Cardiac septum (tissue), 1 donor: Measurements from ENCODE around the gene NELFB. TPM values are rescaled to one million over a fixed set of nuclear protein-coding genes. Genes with fewer than 3 reads are reported as not detected.

Experiments used
- DNase-seq: peaks from one replicate; pipeline ENCODE4 v3.0.0-alpha.2; 2020; ENCODE audit warnings: low spot score
- intact Hi-C: fragments of 100-400 bp; cut with DNase I; formaldehyde crosslinking; loops from one replicate; pipeline ENCODE4 v1.14.0; 2022
- total RNA-seq: library from RNA; stranded (reverse); fragmentation: NEBNext Ultra II Directional; extraction: Animal tissue kit (Norgen Biotek cat#: 25700); gene quantifications from one replicate; pipeline ENCODE4 v1.2.1, GENCODE V29; 2021
- donor health status: DM: no; HTN: no; CAD: no.

The NELFB gene
- total RNA-seq, 1 donor from 2014 or later = 37.2 TPM

- intact Hi-C loops = no loop called here
- no peak for DNase-seq
These were observed 62.8 kb downstream of the NELFB start for GRCh38 chr9:137317718-137318511.

- no peak for DNase-seq
- intact Hi-C loops = no loop called here
These were observed 63.5 kb downstream of the NELFB start for GRCh38 chr9:137318602-137319001.

GRCh38 chr9:137319011-137319738, 64.0 kb downstream of the NELFB start:
- DNase-seq = no peak
- intact Hi-C loops = no loop called here

DNA sequence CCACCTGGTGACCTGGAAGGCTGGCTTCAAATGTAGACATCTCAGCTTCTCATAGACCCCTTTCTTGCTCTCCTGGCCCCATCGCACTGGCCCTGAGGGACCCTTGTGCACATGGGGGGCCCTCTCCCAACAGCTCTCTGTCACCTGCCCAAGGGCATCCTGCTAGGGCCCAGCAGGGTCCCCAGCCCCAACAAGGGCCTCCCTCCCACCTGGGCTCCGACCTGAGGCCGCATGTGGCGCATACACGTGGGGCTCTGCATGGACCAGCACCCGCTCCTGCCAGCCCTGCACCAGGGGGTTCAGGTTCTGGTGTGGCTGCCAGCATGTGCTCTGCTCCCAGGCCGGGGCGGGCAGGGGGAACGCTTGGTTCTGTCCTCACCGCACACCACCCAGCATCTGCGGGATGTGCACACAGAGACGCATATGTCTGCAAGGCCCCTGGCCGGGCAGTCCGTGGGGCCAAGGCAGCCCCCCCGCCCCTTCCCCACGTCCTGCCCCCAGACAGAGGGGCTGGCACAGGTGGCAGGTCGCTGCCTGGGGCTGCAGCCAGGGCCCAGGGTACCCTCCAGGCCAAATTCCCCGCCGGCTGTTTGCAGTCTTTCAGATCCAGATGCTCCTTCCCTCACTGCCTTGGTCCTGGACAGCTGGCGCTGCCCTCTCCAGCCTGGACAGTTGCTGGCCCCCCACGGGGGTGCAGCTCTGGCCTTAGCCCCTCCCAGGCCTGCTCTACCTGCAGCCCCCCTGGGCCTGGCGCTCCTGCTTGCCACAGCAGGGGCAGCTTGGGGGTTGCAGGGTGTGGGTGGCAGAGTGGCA, 64.8 kb downstream of the NELFB start:
- intact Hi-C loops = no loop called here
- DNase-seq = no peak

GRCh38 chr9:137320555-137321384, 65.6 kb downstream of the NELFB start:
- intact Hi-C loops = no loop called here
- no peak for DNase-seq

DNA sequence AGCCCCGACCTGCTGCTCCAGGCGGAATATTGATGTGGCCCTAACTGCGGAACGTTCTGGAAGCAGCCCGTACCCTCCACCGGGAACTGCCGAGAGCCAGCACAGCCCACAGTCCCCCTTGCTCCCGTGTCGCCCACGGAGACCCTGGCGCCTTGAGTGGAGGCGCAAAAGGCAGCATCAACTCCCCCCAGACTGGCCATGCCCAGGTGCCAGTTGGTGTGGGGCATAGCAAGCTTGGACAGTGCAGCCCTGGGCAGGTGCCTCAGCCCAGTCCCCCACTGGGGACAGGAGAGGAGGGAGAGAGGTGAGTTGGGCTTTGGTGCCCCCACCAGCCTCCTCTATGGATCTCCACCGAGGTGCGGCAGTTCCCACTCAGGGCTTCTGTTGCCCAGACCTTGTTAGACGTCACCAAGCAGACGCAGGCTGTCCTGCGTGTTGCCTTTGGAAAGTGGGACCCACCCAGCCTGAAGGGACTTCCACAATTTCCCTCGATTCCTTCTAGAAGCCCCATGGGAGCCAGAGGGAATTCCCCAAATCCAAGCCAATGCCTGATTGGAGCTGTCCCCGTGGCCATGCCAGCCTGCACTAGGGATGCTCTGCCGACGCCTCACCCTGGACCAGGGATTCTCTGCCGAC, 66.7 kb downstream of the NELFB start:
- DNase-seq = no peak
- intact Hi-C loops = no loop called here

Other genes starting within 250 kb of the NELFB start
- 41.5 TPM for gene ABCA2, start 227.1 kb upstream of the NELFB start, total RNA-seq
- gene FUT7, start 223.2 kb upstream of the NELFB start, total RNA-seq = 0.22 TPM
- gene NPDC1, start 209.2 kb upstream of the NELFB start, total RNA-seq = 96.4 TPM
- 0.92 TPM for gene ENTPD2, start 201.3 kb upstream of the NELFB start, total RNA-seq
- 0.11 TPM for gene SAPCD2, start 184.8 kb upstream of the NELFB start, total RNA-seq
- 6.5 TPM for gene UAP1L1, start 177.8 kb upstream of the NELFB start, total RNA-seq
- gene MAN1B1, start 168.3 kb upstream of the NELFB start, total RNA-seq = 27.2 TPM
- 150 TPM for gene DPP7, start 140.6 kb upstream of the NELFB start, total RNA-seq
- gene GRIN1, start 116.2 kb upstream of the NELFB start, total RNA-seq = not detected
- gene LRRC26, start 85.3 kb upstream of the NELFB start, total RNA-seq = not detected
- not detected for gene TMEM210, start 83.3 kb upstream of the NELFB start, total RNA-seq
- 32.5 TPM for gene ANAPC2, start 66.8 kb upstream of the NELFB start, total RNA-seq
- 59.5 TPM for gene SSNA1, start 66.7 kb upstream of the NELFB start, total RNA-seq
- gene TPRN, start 54.6 kb upstream of the NELFB start, total RNA-seq = 13.5 TPM
- 40.6 TPM for gene TMEM203, start 49.7 kb upstream of the NELFB start, total RNA-seq
- gene NDOR1, start 49.6 kb upstream of the NELFB start, total RNA-seq = 8.0 TPM
- 22.2 TPM for gene RNF208, start 33.1 kb upstream of the NELFB start, total RNA-seq
- gene CYSRT1, start 30.2 kb upstream of the NELFB start, total RNA-seq = not detected
- not detected for gene RNF224, start 27.8 kb upstream of the NELFB start, total RNA-seq
- not detected for gene SLC34A3, start 24.4 kb upstream of the NELFB start, total RNA-seq
- 304 TPM for gene TUBB4B, start 14.0 kb upstream of the NELFB start, total RNA-seq
- not detected for gene STPG3, start 4.0 kb upstream of the NELFB start, total RNA-seq
- gene TOR4A, start 22.4 kb downstream of the NELFB start, total RNA-seq = 13.9 TPM
- 11.7 TPM for gene NRARP, start 46.9 kb downstream of the NELFB start, total RNA-seq
- gene EXD3, start 167.8 kb downstream of the NELFB start, total RNA-seq = 11.3 TPM
- gene NOXA1, start 168.1 kb downstream of the NELFB start, total RNA-seq = 3.3 TPM
- not detected for gene ENTPD8, start 186.0 kb downstream of the NELFB start, total RNA-seq
- 12.2 TPM for gene NSMF, start 204.0 kb downstream of the NELFB start, total RNA-seq